ENCODE data around the gene ATP9A.
"Not testable (repeated sequence)": the region's sequence is repeated elsewhere in the genome, so short reads cannot be mapped to it uniquely, and the experiment has no call there.

The ATP9A gene

GRCh38 chr20:51725584-51726176 is 42.5 kb downstream of the ATP9A start:
- no peak for DNase-seq

- DNase-seq, result not testable (repeated sequence)
Measured at GRCh38 chr20:51723026-51723425, 45.2 kb downstream of the ATP9A start.

GRCh38 chr20:51722246-51722645 is 45.9 kb downstream of the ATP9A start:
- DNase-seq, result not testable (repeated sequence)

GRCh38 chr20:51720854-51721253 is 47.3 kb downstream of the ATP9A start:
- no peak for DNase-seq

- DNase-seq, result no peak
Measured at GRCh38 chr20:51720384-51720783, 47.8 kb downstream of the ATP9A start.

- no peak for DNase-seq
Measured at GRCh38 chr20:51715856-51716185, 52.4 kb downstream of the ATP9A start.

GRCh38 chr20:51715163-51715855 is 52.9 kb downstream of the ATP9A start:
- DNase-seq, result no peak

- no peak for DNase-seq
Measured at GRCh38 chr20:51713213-51713598, 55.0 kb downstream of the ATP9A start.

GRCh38 chr20:51712501-51713212 is 55.5 kb downstream of the ATP9A start:
- no peak for DNase-seq

- DNase-seq, result no peak
Measured at GRCh38 chr20:51711426-51711825, 56.8 kb downstream of the ATP9A start.

GRCh38 chr20:51710361-51710894 is 57.8 kb downstream of the ATP9A start:
- DNase-seq, result no peak

GRCh38 chr20:51705400-51705799 is 62.8 kb downstream of the ATP9A start:
- no peak for DNase-seq

GRCh38 chr20:51703400-51704287 is 64.5 kb downstream of the ATP9A start:
- no peak for DNase-seq

- no peak for DNase-seq
Measured at GRCh38 chr20:51702556-51702955, 65.6 kb downstream of the ATP9A start.

GRCh38 chr20:51700809-51701285 is 67.3 kb downstream of the ATP9A start:
- no peak for DNase-seq

- DNase-seq, result no peak
Measured at GRCh38 chr20:51698252-51698651, 69.9 kb downstream of the ATP9A start.

- no peak for DNase-seq
Measured at GRCh38 chr20:51697096-51697826, 70.9 kb downstream of the ATP9A start.

- DNase-seq, result no peak
Measured at GRCh38 chr20:51696304-51697071, 71.7 kb downstream of the ATP9A start.

GRCh38 chr20:51695574-51696303 is 72.5 kb downstream of the ATP9A start:
- DNase-seq, result no peak

- no peak for DNase-seq
Measured at GRCh38 chr20:51692806-51693400, 75.3 kb downstream of the ATP9A start.

Measured in activated CD4-positive, alpha-beta T cell treated with anti-CD3 and anti-CD28 coated beads, Interleukin-2, amount 50 U/mL, for 4 hours (primary cell).